ENCODE results near the gene LHFPL3. TPM values are rescaled to one million over a fixed set of nuclear protein-coding genes. Genes with fewer than 3 reads are reported as not detected.

Gene LHFPL3
- not detected in 5 replicates for total RNA-seq (2022; extraction: Qiagen RNA extraction)

DNA sequence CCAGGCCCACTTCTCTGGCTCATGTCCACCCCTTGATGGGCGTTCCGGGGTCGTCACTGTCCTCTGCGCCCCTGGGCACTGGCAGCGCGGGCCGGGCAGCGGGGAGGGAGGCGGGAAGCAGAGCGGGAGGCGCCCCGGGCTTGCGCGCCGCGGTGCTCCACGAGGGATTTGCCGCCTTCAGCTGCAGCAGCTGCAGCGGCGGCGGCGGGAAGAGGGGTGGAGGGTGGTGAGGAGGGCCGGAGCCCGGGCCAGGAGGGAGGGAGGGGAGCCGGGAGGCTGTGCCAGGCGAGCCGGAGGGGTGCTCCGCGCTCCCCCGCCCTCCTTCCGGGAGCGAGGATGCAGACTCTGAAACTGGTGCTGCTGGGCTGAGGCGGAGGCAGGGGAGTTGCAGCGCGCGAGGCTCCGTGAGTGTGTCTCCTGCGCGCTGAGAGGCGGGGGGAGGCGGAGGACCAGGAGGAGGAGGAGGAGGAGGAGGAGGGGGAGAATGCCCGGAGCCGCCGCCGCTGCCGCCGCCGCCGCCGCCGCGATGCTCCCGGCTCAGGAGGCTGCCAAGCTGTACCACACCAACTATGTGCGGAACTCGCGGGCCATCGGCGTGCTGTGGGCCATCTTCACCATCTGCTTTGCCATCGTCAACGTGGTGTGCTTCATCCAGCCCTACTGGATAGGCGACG lies at the start of gene LHFPL3:
Gene LHFPL3 (plus strand): TSS at position 308 of the 674 bp plus-strand sequence.

Other genes starting within 250 kb of the LHFPL3 start
- 28.3 to 29.1 TPM (median 28.6 TPM) in 5 replicates for gene ORC5, start 120.6 kb upstream of the LHFPL3 start, total RNA-seq (2022; extraction: Qiagen RNA extraction)

All from A549 treated with Hydrocortisone at 1 μM for 4 hours (cell line).